ENCODE data around the gene GPBAR1.
A peak's percentile ranks its signal among the peaks of the same experiment; 100 is the strongest.

Gene GPBAR1

DNA sequence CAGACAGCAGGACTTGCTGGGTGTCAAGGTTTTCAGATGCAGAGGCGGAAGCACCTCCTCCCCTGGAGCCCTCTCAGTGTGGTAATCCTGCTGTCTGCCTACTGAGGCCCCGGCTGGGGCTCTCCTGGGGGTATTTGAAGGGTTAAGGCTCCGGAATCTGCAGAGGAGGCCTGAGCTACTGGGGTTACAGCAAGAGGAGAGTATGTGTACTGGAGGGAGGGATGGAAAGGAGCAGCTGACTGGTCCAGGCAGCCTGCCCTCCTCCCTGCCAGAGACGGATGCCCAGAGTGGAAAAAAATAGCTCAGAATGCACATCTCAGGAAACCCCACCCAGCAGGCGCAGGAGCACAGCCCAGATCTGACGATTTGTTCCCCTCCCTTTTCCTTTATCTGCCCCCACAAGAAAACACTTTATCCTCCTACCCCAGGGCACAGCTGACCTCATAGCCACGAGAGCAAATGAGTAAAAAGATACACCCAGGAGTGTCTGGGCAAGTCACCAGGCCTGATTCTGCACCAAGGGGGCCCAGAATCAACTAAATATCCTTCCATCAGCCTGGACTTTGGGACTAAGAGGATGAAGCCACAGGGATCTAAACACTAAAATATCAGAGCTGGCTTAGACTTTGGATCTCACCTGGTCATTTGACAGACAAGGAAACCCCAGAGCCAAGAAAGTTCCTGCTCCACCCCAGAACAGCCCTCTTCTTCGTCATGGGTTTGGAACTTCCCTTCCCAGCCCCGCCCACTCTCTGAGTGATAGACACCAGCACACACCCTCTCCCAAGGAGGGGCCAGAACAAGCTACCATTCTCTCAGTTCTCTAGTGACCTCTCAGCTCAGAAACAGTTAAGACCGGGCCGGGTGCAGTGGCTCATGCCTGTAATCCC is 26.0 kb downstream of the GPBAR1 start:
- DNase-seq, result peak; percentile 62

DNA sequence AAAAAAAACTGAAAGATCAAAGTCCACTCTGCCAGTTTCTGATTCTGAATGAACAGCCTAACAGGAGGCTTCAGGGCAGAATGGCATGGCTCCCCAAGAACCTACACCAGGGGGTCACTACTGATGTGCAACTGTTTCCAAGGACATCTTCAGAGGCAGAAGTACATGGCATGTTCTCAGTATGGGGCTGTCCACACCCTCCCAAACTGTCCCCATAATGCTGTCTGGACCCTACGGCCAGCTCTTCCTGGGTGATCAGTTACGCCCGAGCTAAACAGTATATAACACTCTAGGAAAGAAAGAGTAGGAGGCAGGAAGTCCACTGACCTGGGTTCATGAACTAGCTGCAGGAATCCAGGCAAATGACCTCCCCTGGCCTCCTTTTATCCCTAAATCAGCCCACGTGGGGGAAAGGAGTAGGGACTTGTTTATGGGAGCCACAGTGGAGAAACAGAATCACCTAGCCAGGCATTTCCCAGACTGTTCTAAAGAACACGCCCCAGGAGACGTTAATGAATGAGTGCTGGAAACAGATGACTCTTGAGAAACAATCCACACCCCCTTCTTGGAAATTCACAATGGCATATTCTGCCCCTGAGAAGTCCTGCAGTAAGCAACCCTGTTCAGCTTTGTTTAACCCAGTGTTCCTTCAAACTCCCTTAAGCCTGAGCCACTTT is 29.0 kb downstream of the GPBAR1 start:
- DNase-seq, result no peak

DNA sequence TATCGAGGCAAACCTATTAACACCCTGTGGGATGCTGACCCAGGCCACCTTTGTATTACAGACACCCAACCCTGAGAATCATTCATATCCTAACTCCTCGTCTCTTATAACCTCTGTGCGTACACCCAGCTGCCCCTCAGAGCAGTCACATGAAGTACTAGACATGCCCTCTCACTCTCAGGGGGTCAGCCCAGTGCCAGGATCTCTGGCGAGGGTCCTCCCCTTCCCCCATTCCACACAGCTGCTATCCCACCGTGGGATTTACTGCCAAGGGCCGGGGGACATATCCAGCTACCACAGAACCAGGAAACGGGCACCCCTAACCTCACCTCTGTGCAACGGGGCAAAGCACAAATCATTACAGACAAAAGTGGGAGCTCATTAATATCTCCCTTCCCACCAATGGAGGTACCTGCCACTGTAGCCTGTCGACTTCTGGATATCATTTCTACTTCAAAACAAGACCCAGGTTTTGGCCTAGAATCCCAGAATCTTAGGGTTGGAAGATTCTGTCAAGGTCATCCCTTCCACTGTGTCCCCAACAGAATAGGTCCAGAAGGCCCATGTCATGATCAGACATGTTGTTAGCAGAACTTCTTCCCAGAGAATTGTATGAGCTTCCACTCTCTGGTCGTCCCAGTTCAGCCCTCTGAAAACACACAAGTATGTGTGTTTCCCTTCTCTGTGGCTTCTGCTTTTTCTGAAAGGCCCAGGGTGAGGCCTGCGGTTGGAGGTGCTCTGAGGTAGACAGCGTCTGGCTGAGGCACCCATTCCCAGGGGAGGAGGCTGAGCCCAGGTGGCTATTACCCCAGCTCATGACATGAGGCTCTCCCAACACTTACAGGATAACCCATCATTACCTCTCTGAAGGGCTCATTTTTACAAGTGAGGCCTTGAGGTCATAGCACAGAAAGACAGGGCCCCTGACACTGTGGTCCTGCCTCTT is 29.8 kb downstream of the GPBAR1 start:
- no peak for DNase-seq

DNA sequence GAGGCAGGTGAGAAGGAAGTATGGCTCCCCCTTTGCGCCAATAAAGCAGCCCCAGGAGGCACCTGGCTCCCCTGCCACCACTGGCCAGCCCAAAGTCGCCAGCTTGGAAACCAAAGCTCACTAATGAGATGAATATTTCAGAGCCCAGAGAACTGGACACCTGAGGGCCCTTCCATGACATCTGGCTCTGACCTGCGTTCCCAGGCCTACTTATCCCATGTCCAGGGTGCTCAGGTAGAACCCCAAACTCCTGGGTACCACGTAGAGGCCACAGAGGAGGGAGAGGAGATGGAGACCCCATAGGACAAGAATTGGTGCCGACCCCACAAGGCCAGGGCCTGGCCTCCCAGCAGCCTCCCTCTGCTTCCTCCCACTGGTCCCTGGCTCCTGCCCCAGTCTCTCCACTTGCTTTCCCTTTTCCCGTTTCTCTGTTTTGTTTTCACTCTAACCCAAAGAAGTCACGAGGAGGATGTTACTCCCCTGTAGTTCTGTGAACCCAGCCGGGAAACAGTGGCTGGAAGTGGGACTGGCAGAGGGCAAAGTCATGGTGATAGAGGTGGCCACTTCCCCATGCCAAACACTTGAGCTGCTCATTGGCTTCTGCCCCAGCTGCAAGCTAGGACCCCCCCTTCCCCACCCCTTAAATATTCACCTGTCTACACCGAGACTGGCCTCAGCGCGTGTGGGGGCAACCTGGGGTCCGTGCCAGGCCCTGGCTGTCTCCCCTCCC is 30.7 kb downstream of the GPBAR1 start:
- no peak for DNase-seq

DNA sequence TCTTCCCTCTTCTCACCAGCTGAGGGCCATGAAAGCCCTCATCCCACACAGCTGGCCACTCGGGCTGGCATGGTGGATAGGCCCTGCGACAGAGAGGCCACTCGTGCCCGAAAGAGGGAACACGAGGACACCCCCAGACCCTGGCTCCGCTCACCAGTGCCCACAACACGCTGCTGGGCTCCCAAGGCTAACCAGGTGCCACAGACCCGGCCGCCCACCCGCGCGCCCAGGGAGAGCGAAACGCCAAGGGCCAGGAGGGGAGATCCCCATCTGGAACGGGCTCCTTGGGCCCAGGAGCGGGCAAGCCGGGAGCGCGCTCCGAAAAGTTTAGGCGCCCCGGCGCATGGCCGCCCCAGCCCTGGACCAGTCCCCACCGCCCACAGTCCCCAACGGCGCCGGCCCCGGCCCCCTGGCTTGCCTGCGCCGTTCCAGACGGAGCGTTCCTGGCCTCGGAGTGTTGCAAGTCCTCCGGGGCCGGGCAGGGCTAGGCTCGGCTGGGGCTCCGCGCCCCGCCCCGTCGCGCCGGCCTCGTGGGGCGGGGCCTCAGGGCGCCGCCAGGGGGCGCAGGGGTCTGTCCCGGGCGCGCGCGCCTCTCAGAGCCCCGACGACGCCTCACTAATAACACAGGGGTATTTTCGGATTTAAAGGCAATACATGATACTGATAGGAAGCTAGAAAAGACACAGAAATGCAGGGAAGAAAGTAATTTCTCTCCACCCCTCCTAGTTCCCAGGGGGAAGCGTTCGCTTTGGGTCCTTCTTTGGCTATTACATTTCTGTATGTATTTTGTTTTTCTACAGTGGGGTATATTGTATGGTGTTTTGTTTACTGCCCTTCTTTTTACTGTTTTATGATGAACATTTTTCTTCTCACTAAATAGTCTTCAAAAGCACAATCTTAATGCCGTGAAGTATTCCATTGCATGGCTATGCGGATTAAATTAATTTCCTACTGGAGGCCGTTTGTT is 31.5 kb downstream of the GPBAR1 start, which contains the start of gene TMBIM1:
Gene TMBIM1 (minus strand): TSS at position 456 of the 967 bp plus-strand sequence. CDS start 10,362 bp downstream, outside the sequence.
- DNase-seq, result peak; percentile 75

DNA sequence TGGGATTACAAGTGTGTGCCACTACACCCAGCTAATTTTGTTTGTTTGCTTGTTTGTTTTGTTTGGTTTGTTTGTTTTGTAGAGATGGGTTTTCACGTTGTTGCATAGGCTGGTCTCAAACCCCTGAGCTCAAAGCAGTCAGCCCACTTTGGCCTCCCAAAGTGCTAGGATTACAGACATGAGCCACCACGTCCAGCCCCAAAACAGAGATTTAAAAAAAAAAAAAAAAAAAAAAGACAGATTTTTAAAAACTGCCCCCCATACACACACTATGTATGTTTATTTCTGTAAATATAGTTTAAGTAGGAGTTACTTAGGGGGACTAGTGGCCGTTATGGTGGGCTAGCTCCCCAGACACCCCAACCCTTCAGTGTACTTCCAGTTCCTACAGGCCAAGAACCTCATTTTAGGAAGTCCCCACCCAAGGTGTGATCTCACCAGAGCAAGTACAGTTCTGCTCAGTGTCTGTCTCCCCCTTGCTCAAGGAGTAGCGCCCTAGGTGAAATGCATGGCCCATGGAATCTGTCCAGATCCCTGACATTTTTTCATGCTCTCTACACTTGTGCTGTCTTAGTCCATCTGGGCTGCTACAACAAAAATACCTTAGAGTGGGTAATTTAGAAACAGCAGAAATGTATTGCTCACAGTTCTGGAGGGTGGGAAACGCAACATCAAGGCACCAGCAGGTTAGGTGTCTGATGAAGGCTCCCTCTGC is 33.1 kb downstream of the GPBAR1 start:
- DNase-seq, result no peak

DNA sequence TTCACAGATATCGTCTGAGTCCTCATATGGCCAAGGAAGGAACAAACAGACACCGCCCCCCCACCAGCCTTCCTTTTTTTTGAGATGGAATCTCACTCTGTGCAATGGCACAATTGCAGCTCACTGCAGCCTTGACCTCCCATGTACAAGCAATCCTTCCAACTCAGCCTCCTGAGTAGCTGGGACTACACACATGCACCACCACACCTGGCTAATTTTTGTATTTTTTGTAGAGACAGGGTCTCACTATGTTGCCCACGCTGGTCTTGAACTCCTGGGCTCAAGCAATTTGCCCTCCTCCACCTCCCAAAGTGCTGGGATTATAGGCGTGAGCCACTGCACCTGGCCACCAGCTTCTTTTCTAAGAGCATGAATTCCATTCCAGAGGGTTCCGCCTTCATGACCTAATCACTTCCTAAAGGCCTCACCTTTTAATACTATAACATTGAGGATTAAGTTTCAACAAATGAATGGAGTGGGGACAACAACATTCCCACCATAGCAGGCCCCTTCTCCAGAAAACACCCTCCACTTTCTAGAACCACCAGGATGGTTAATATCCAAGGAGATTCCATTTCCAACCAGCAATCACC is 33.7 kb downstream of the GPBAR1 start:
- no peak for DNase-seq

DNA sequence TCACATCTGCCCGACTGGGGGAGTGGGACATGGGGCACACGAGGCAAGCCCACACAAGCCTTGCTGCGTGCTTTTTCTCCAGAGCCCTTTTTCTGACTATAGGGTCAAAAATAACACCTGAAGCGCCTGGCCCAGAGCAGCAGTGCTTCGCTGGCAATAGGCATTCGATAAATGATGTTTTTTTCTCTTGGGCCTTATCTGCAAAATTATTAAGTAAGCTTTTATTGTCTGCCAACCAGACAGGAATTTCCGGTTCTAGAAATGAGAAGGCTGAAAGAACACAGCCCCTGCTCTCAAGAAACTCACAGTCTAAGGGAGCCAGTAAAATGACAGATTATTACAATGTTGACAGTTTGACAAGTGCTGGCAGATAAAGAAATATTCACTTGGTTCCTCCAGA is 34.2 kb downstream of the GPBAR1 start:
- no peak for DNase-seq

DNA sequence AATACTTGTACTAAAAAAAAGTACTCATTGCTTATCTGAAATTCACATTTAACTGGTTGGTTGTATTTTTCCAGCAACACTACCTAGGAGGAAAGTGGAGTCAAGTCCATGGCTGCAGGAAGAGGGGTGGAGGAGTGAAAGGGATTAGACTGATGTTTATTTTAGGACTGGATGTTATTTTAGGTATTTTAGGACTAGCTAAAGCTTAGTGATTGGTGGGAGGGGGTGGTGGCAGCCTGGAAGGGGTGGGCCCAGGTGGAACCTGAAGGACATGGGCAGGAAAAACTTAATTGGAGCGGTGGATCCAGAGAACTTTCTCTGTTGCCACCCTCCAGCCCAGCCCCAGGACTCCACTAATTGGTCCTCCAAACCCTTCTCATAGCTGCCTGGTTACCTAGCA is 35.4 kb downstream of the GPBAR1 start:
- DNase-seq, result no peak

DNA sequence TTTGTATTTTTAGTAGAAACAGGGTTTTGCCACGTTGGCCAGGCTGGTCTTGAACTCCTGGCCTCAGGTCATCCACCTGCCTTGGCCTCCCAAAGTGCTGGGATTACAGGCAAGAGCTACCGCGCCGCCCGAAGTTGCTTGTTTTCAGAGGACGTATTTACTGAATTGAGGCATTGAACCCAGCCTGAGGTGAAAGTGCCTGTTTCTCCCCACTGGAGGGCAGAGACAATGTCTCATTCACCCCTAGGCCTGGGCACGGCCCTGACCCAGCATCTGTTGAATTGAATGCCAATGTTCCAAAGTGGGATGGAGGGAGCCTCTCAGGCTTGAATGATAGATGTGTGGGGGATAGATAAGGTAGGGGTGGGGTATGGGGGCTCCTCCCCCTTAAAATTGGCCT is 36.0 kb downstream of the GPBAR1 start:
- DNase-seq, result no peak

DNA sequence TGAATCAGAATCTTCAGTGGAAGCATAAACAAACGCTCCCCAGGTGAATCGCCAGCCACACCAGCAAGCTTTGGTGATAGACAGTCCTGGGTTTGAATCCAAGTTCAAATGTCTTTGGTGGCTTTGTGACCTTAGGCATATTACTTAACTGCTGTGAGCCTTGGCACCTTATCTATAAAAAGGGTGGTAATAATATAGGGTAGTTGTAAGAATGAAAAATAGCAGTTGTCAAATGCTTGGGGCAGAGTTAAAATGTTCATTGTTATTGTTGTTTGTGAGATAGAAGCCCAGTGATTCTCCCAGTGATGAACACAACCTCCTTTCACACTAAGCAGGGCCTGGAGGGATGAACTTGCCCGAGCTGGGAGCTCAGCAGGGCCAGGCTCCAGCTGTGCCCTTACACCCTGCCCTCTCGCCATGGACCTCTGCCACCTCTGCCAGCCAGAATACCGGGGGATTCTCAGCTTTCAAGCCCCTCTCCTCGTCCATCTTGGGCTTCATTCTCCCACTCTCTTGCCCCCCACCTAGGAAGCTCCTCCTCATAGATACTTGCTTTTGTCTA is 37.6 kb downstream of the GPBAR1 start:
- DNase-seq, result no peak

DNA sequence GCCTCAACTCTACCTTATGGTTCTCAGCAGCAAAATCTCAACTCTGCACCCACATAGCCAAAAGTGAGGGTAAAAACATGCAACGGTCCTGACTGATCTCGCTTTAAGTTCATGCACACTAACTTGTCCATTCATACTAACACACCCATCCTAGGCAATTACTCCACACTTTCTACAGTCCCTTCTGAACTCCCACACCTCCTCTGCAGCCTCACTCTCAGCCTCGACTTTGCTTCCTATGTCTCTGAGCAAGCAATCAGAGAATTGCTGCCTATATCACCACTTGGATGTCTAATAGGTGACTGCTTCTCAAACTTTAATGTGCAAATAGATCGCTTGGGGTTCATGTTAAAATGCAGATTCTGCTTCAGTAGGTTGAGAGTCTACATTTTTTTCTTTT is 39.3 kb downstream of the GPBAR1 start:
- no peak for DNase-seq

DNA sequence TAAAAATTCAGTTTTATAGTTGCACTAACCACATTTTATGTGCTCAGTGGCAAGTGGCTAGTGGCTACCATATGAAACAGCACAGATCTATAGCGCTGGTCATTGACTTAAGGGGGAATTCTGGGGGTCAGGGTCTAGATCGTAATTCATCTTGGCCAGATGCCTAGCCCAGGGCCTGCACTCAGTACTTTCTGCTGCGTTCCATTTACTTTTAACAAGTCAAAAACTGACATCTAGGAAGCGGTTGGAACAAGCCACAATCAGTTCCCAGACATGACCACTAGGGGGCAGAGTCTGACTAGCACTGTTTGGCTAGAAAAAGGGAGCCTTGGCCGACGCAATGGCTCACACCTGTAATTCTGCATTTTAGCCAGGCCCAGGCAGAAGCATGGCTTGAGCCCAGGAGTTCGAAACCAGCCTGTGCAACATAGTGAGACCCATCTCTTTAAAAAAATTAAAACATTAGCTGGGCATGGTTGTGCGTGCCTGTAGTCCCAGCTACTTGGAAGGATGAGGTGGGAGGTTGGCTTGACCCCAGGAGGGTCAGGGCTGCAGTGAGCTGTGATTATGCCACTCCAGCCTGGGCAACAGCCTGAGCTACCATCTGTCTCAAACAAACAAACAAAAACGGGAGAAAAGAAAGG is 40.5 kb downstream of the GPBAR1 start:
- peak; percentile 77 for DNase-seq

DNA sequence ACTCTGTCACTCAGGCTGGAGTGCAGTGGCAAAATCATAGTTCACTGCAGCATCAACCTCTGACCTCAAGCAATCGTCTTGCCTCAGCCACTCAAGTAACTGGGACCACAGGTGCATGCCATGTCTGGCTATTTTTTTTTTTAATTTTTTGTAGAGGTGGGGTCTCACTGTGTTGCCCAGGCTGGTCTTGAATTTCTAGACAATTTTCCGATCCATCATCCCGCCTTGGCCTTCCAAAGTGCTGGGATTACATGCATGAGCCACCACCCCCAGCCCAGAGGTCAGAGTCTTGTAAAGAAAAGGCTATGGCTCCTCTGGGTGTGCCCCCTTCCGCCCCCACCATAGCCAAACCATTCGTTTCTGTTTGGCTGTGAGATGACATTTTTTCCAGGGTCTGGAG is 44.6 kb downstream of the GPBAR1 start:
- no peak for DNase-seq

DNA sequence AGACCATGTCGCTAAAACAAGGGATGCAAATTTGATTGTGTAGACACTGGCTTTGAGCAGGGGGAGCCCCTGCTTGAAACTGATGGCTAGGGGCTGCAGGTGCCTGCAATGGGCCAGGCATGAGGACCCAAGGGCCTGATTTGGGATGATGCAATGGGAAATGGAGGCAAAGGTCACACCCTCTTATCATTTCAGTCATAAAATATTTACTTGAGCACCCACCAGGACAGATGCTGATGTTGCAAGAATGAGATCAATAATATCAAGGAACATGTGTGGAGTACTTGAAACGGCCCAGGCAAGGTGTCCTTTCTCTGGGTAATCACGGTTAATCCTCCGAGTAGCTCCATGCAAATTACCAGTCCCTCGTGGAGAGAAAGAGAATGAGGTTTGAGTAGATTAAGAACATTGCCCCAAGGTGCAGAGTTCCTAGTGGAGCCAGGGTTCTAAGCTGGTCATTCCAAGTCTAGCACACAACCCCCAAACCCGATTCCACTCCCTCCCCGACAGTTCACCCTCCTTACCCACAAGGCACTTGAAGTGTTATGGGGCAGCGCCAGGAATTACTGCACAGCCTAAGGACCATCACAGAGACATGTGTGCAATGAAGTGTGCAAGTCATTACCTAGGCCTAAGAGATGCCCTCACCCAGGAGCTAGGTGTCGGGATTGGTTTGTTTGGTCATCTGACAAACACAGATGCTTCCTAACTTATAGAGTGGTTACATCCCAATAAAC is 45.5 kb downstream of the GPBAR1 start:
- DNase-seq, result no peak

DNA sequence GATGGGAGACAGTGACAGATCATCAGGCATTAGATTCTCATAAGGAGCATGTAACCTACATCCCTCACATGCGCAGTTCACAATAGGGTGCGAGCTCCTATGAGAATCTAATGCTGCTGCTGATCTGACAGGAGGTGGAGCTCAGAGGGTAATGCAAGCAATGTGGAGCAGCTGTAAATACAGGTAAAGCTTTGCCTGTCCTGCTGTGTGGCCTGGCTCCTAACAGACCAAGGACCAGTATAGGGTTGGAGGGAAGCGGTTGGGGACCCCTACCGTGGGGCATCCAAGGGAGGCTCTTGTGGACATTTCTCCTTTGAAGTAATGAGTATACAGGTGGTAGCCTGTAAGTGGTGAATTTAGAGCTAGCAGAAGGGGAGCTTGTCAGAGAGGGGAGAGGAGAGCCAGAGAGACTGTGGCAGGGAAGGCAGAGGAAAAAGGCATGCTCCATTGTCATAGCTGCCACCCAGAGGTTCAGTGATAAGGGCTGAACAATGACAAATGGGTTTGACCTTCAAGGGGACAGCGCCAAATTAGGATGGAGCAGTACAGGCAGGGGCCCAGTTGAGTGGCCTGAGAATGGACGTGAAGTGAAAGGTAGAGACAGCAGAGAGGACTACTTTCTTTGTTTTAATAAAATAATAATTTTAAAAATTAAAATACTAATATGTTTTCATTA is 46.7 kb downstream of the GPBAR1 start:
- DNase-seq, result no peak

DNA sequence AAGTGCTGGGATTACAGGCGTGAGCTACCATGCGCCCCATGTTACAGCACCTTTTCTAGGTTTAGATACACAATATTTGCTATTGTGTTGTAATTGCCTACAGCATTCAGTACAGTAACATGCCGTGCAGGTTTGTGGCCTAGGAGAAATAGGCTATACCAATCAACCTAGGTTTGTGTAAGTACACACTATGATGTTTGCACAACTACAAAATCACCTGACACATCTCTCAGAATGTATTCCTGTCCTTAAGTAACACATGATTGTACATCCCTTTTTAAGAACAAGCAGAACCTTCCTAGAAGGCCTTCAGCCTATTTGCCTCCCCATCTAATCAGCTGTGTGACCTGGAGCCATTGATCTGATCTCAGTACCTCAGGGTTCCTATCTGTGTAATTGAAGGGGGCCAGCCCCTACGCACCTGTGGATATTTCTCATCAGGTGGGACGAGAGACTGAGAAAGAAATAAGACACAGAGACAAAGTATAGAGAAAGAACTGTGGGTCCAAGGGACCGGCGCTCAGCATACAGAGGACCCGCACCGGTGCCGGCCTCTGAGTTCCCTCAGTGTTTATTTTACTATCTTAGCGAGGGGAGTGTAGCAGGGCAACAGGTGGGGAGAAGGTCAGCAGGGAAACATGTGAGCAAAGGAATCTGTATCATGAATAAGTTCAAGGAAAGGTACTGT is 50.2 kb downstream of the GPBAR1 start:
- DNase-seq, result no peak
